GM12878 (cell line): ENCODE data around the gene USH2A. TPM values are rescaled to one million over a fixed set of nuclear protein-coding genes. Genes with fewer than 3 reads are reported as not detected.

Source experiments
- ATAC-seq: fragments of 200-7000 bp; cut with Tn5 transposase; 3 replicates; pipeline ENCODE4 v1.9.1; 2020; ENCODE audit warnings: mild to moderate bottlenecking, moderate library complexity
- BruUV-seq: library from RNA; stranded (reverse); fragments of 400-500 nt; replicated peaks from 2 replicates; lab custom pipeline; 2021; lab: Mats Ljungman, UMichigan
- CTCF ChIA-PET: fragments of 300-600 bp; sonication (Branson Sonifier 250); formaldehyde crosslinking; extraction: SDS; loops from one replicate; lab custom pipeline; 2021; ENCODE audit warnings: inconsistent platforms; lab: Yijun Ruan, JAX
- POLR2A ChIA-PET: fragments of 350-600 bp; formaldehyde crosslinking; extraction: SDS; loops from one replicate; lab custom pipeline; 2021; ENCODE audit warnings: inconsistent platforms; lab: Charles Lee
- RAD21 ChIA-PET: fragments of 300-600 bp; sonication (Branson Sonifier 250); formaldehyde crosslinking; loops from one replicate; lab custom pipeline; 2023; ENCODE audit warnings: antibody characterized with exemption; ENCODE audit not compliant: unreplicated experiment; lab: Charles Lee
- SMC1A ChIA-PET: fragments of 300-600 bp; sonication (Branson Sonifier 250); formaldehyde crosslinking; loops from one replicate; lab custom pipeline; 2023; ENCODE audit not compliant: unreplicated experiment, uncharacterized antibody; lab: Charles Lee
- DNase-seq: peaks from one replicate; pipeline ENCODE4 v3.0.0-alpha.2; 2011; ENCODE audit warnings: low read depth, low spot score
- FAIRE-seq: peaks from 3 replicates; lab custom pipeline; 2011; peaks lifted over from hg19 to GRCh38; lab: Jason Lieb, UNC
- H2AFZ ChIP-seq: 2 replicates; pipeline ENCODE4 v1.6.0; 2011; ENCODE audit warnings: low read depth, low read length, control low read depth; ENCODE audit not compliant: control insufficient read depth
- H3K27ac ChIP-seq: 2 replicates; pipeline ENCODE4 v1.5.1; 2011; ENCODE audit warnings: control low read depth; ENCODE audit not compliant: control insufficient read depth, insufficient read depth
- H3K27me3 ChIP-seq, 2 experiments: replicated peaks in 1 of 2; 2 replicates each; pipeline versions ENCODE4 v1.6.0 to v1.6.1; 2011; ENCODE audit warnings: low read length in 1 of 2; ENCODE audit not compliant: control insufficient read depth in 2 of 2, insufficient read depth in 2 of 2
- H3K36me3 ChIP-seq, 2 experiments: 2 replicates each; pipeline ENCODE4 v1.5.1; 2011; ENCODE audit warnings: low read length in 1 of 2; ENCODE audit not compliant: control insufficient read depth in 2 of 2, insufficient read depth in 2 of 2
- H3K4me1 ChIP-seq: 2 replicates; pipeline ENCODE4 v1.6.1; 2011; ENCODE audit warnings: mild to moderate bottlenecking, low read length, moderate library complexity, mixed read lengths; ENCODE audit not compliant: control insufficient read depth, insufficient read depth
- H3K4me2 ChIP-seq: 2 replicates; pipeline ENCODE4 v1.6.0; 2011; ENCODE audit warnings: control low read depth; ENCODE audit not compliant: control insufficient read depth, insufficient read depth
- H3K4me3 ChIP-seq: fragments of 200-600 bp; sonication (generic); 2 replicates; pipeline ENCODE4 v1.5.1; 2016
- H3K79me2 ChIP-seq: 2 replicates; pipeline ENCODE4 v1.6.0; 2011; ENCODE audit warnings: low read length; ENCODE audit not compliant: control insufficient read depth, insufficient read depth
- H3K9ac ChIP-seq: 2 replicates; pipeline ENCODE4 v1.8.0; 2011; ENCODE audit warnings: low read length, control low read depth, mixed read lengths; ENCODE audit not compliant: control insufficient read depth, insufficient read depth
- H3K9me3 ChIP-seq: replicated peaks from 3 replicates; pipeline ENCODE4 v1.5.1; 2011; ENCODE audit warnings: mild to moderate bottlenecking, low read length; ENCODE audit not compliant: control insufficient read depth, insufficient read depth
- H4K20me1 ChIP-seq: 2 replicates; pipeline ENCODE4 v1.6.0; 2011; ENCODE audit not compliant: control insufficient read depth, insufficient read depth
- CREB1 ChIP-seq: IDR thresholded peaks from 2 replicates; pipeline ENCODE4 v1.6.1; 2012; ENCODE audit warnings: low read depth, mild to moderate bottlenecking, inconsistent platforms
- SIN3A ChIP-seq: IDR thresholded peaks from 2 replicates; pipeline ENCODE4 v1.6.1; 2012; ENCODE audit warnings: low read depth, low read length, improper control_type of control experiment
- WGBS: methylation state at CpG from one replicate; pipeline ENCODE4 v1.1.6; 2016; ENCODE audit warnings: low lambda C conversion rate; ENCODE audit not compliant: insufficient replicate concordance, insufficient coverage; ENCODE audit errors: missing lambda C conversion rate; 5-methylcytosine and 5-hydroxymethylcytosine counted together
- in situ Hi-C: fragments of 300-500 bp; cut with MboI; formaldehyde crosslinking; loops from 9 replicates; pipeline ENCODE4 v1.14.3; 2018; ENCODE audit warnings: mixed read lengths
- intact Hi-C: fragments of 100-400 bp; cut with micrococcal nuclease; formaldehyde crosslinking; loops from one replicate; pipeline ENCODE4 v1.14.2; 2022; ENCODE audit not compliant: unreplicated experiment
- polyA plus RNA-seq, 11 experiments: library from polyadenylated mRNA; depleted of rRNA in 4 of 11; unstranded in 6 of 11; stranded (reverse) in 5 of 11; fragments of >200 nt; fragmentation: Nextera tagmentation in 4 of 11; fragmentation: Illumina TruSeq in 1 of 11; extraction: Ambion mirVana in 4 of 11; extraction: Trizol in 1 of 11; gene quantifications; 1 replicate in 1 of 11; 2 replicates in 10 of 11; pipeline versions ENCODE4 v1.2.1 to v1.2.3, GENCODE V29; 2011 to 2016; ENCODE audit warnings: inconsistent platforms in 2 of 11, missing spikeins in 2 of 11, low read depth in 1 of 11
- total RNA-seq, 4 experiments: library from RNA; depleted of rRNA in 3 of 4; stranded (reverse); fragments of >200 nt in 3 of 4; fragmentation: Illumina TruSeq in 1 of 4; extraction: Trizol in 1 of 4; gene quantifications; 2 replicates each; pipeline versions ENCODE4 v1.2.1 to v1.2.3, GENCODE V29; 2013 to 2021
- TF ChIP-seq, protein P1 (sequence below): fragments of 450-650 bp; conservative IDR thresholded peaks from 2 replicates; pipeline ENCODE4 v1.6.1; 2017; ENCODE audit warnings: mild to moderate bottlenecking, moderate library complexity
- TF ChIP-seq, protein P2 (sequence below): IDR thresholded peaks from 2 replicates; pipeline ENCODE4 v1.6.1; 2011; ENCODE audit warnings: borderline replicate concordance, low read depth, mild to moderate bottlenecking, moderate library complexity, mixed read lengths, low read length; ENCODE audit not compliant: insufficient read depth; ENCODE audit errors: extremely low read length
- TF ChIP-seq, protein P3 (sequence below): fragments of 450-650 bp; IDR thresholded peaks from 2 replicates; pipeline ENCODE4 v1.6.1; 2018; ENCODE audit warnings: borderline replicate concordance, mild to moderate bottlenecking; ENCODE audit not compliant: partially characterized antibody
- TF ChIP-seq, protein P4 (sequence below): IDR thresholded peaks from 2 replicates; pipeline ENCODE4 v1.6.1; 2012; ENCODE audit warnings: low read depth, low read length, improper control_type of control experiment

Gene USH2A
- total and polyA plus RNA-seq, 10 of the 15 experiments (the other 5 are each of a cell fraction or from before 2014, with no cell fraction given) = under 0.01 to 0.20 (median 0.01) TPM; not detected in 2

DNA sequence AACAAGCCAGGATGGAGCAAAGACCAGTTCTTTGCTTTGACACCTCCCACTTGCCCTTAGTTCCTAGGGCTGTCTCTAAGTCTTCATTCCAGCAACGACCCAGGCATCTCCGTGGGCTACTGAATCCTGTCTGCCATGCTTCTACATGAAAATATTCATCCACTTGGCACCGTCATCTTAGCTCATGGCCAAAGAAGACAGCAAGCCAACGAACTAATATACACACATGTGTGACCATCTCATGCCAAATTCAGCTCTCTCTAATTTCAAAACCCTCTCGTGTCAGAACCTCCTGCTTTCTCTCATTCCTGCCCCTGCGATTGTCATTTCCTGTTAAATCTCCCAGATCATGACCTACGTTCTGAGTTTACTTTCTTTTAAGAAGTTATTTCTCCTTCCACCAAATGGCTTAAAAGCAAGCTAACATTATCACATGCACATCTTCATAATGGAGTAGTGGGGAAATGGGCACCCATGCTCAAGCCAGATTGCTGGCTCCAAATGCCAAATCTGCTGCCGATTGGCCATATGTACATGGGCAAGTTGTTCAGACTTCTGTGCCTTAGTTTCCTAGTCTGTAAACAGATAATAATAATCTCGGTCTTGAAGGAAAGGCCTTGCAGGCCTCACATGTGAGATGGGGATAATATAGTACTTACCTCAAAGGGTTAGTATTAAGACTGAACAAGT is 373.4 kb downstream of the USH2A start:
- Histone ChIP-seq H3K4me1 (no peaks in the 10 kb centered on the region), H3K27ac (no peak overlapping the region), H2AFZ (no peak overlapping the region), H3K36me3 (no peaks in the 10 kb centered on the region), H3K27me3 (no peaks in the 10 kb centered on the region), H3K79me2 (no peaks in the 10 kb centered on the region), H3K4me2 (no peak overlapping the region), H3K9me3 (no peaks in the 10 kb centered on the region), H4K20me1 (no peaks in the 10 kb centered on the region), H3K4me3 (no peak overlapping the region), H3K9ac (no peak overlapping the region)
- CTCF ChIA-PET = interaction anchor here (1.6 to 3.1 kb wide), 2 partner anchors 9 to 13 kb away, joined by 5 to 8 read pairs; no protein-coding TSS in a partner anchor
- SMC1A ChIA-PET = interaction anchor here (0.6 to 1.3 kb wide), 2 partner anchors 49 to 88 kb away, joined by 3 read pairs; no protein-coding TSS in a partner anchor
- RAD21 ChIA-PET = no interaction called here
- ATAC-seq = no peak
- no peak for DNase-seq
- POLR2A ChIA-PET = no interaction called here
- intact Hi-C loops (no loop called here), in situ Hi-C loops (no loop called here)
- TF ChIP-seq, protein P1, sequence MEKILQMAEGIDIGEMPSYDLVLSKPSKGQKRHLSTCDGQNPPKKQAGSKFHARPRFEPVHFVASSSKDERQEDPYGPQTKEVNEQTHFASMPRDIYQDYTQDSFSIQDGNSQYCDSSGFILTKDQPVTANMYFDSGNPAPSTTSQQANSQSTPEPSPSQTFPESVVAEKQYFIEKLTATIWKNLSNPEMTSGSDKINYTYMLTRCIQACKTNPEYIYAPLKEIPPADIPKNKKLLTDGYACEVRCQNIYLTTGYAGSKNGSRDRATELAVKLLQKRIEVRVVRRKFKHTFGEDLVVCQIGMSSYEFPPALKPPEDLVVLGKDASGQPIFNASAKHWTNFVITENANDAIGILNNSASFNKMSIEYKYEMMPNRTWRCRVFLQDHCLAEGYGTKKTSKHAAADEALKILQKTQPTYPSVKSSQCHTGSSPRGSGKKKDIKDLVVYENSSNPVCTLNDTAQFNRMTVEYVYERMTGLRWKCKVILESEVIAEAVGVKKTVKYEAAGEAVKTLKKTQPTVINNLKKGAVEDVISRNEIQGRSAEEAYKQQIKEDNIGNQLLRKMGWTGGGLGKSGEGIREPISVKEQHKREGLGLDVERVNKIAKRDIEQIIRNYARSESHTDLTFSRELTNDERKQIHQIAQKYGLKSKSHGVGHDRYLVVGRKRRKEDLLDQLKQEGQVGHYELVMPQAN = no peak
- TF ChIP-seq, protein P2, sequence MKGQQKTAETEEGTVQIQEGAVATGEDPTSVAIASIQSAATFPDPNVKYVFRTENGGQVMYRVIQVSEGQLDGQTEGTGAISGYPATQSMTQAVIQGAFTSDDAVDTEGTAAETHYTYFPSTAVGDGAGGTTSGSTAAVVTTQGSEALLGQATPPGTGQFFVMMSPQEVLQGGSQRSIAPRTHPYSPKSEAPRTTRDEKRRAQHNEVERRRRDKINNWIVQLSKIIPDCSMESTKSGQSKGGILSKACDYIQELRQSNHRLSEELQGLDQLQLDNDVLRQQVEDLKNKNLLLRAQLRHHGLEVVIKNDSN = no peak
- TF ChIP-seq SIN3A = no peak
- TF ChIP-seq, protein P3, sequence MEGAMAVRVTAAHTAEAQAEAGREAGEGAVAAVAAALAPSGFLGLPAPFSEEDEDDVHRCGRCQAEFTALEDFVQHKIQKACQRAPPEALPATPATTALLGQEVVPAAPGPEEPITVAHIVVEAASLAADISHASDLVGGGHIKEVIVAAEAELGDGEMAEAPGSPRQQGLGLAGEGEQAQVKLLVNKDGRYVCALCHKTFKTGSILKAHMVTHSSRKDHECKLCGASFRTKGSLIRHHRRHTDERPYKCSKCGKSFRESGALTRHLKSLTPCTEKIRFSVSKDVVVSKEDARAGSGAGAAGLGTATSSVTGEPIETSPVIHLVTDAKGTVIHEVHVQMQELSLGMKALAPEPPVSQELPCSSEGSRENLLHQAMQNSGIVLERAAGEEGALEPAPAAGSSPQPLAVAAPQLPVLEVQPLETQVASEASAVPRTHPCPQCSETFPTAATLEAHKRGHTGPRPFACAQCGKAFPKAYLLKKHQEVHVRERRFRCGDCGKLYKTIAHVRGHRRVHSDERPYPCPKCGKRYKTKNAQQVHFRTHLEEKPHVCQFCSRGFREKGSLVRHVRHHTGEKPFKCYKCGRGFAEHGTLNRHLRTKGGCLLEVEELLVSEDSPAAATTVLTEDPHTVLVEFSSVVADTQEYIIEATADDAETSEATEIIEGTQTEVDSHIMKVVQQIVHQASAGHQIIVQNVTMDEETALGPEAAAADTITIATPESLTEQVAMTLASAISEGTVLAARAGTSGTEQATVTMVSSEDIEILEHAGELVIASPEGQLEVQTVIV = no peak
- TF ChIP-seq CREB1 = no peak
- TF ChIP-seq, protein P4, sequence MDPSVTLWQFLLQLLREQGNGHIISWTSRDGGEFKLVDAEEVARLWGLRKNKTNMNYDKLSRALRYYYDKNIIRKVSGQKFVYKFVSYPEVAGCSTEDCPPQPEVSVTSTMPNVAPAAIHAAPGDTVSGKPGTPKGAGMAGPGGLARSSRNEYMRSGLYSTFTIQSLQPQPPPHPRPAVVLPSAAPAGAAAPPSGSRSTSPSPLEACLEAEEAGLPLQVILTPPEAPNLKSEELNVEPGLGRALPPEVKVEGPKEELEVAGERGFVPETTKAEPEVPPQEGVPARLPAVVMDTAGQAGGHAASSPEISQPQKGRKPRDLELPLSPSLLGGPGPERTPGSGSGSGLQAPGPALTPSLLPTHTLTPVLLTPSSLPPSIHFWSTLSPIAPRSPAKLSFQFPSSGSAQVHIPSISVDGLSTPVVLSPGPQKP = no peak
- 38% methylated on average over 9 of the region's 9 CpGs for WGBS
- no TSS peak for BruUV-seq
- no peak for FAIRE-seq
